DOHH2 (cell line): ENCODE data around the gene SPRR5.

Experiments used
- EZH2phosphoT487 ChIP-seq: fragments of 200-600 bp; sonication (generic); IDR thresholded peaks from 2 replicates; pipeline ENCODE4 v1.6.1; 2017; ENCODE audit warnings: borderline replicate concordance, mild to moderate bottlenecking, antibody characterized with exemption, low read length, moderate library complexity, mixed read lengths
- TF ChIP-seq, protein P1 (sequence below): fragments of 200-600 bp; sonication (generic); IDR thresholded peaks from one replicate; pipeline ENCODE4 v1.5.1; 2014; ENCODE audit warnings: antibody characterized with exemption, mild to moderate bottlenecking, low read depth, low read length; ENCODE audit not compliant: poor library complexity, severe bottlenecking

DNA sequence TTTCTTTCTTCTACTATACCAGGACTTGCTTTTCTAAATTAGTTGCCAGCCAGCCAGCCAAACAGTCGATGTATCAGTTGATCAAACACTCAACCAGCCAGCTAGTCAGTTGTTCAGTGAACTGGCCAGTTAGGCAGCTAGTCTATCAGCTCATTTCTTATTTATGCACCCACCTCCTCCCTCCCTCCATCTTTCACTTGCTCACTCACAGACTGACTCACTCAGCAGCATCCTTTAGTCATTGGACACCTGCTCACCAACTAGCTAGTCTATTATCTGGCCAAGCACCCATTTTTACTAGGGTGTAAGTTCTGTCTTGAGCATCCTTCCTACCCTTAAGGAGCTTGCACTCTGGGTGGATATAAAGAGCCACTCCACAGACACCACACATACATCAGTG lies 17.5 kb downstream of the SPRR5 start:
- TF ChIP-seq, protein P1, sequence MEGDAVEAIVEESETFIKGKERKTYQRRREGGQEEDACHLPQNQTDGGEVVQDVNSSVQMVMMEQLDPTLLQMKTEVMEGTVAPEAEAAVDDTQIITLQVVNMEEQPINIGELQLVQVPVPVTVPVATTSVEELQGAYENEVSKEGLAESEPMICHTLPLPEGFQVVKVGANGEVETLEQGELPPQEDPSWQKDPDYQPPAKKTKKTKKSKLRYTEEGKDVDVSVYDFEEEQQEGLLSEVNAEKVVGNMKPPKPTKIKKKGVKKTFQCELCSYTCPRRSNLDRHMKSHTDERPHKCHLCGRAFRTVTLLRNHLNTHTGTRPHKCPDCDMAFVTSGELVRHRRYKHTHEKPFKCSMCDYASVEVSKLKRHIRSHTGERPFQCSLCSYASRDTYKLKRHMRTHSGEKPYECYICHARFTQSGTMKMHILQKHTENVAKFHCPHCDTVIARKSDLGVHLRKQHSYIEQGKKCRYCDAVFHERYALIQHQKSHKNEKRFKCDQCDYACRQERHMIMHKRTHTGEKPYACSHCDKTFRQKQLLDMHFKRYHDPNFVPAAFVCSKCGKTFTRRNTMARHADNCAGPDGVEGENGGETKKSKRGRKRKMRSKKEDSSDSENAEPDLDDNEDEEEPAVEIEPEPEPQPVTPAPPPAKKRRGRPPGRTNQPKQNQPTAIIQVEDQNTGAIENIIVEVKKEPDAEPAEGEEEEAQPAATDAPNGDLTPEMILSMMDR, result no peak
- no peak for TF ChIP-seq EZH2phosphoT487
